Measurements from ENCODE around the gene PIAS1. TPM values are rescaled to one million over a fixed set of nuclear protein-coding genes. Genes with fewer than 3 reads are reported as not detected.

The PIAS1 gene
- total RNA-seq, 3 donors from 2014 or later (not counting 1 experiment from before 2014, with no cell fraction given) = 94.7 to 103 (median 99.2) TPM

- TF ChIP-seq CTCF (IDR thresholded peaks at IDR 0.05) = no peak
- peaks cover 0 to 32% of the 10 kb centered on the region in 2 donors for H3K4me1 Mint-ChIP-seq
- H3K36me3 Mint-ChIP-seq = no peaks in the 10 kb centered on the region
- WGBS (ENCODE audit: insufficient coverage) = 87% methylated on average over 7 of the region's 7 CpGs
- intact Hi-C loops (cut with micrococcal nuclease) = no loop called here
- Histone ChIP-seq H3K4me1 (ENCODE audit: control insufficient read depth, insufficient read depth, low read length) (peaks cover 33% of the 10 kb centered on the region), H3K27me3 (ENCODE audit: control insufficient read depth, insufficient read depth, low read length) (no peaks in the 10 kb centered on the region), H3K36me3 (ENCODE audit: control insufficient read depth, insufficient read depth, low read length) (no peaks in the 10 kb centered on the region), H3K4me3 (ENCODE audit: low read length) (no peak overlapping the region), H3K27ac (ENCODE audit: low read length) (no peak overlapping the region), H3K9me3 (ENCODE audit: control insufficient read depth, insufficient read depth, low read length) (no peaks in the 10 kb centered on the region)
- no peaks in the 10 kb centered on the region for H3K27me3 Mint-ChIP-seq (ENCODE audit: low read depth in 2 of 2)
- H3K4me3 Mint-ChIP-seq = no peak overlapping the region
- ATAC-seq (no peak), DNase-seq (no peak)
- peak overlapping the region in 1 of 2 donors; percentile 63 for H3K27ac Mint-ChIP-seq
- H3K9me3 Mint-ChIP-seq = no peaks in the 10 kb centered on the region
Observed at GRCh38 chr15:68209272-68209671, 155.2 kb downstream of the PIAS1 start.

GRCh38 chr15:68209735-68210408 is 155.8 kb downstream of the PIAS1 start:
- 39% methylated on average over 13 of the region's 13 CpGs for WGBS (ENCODE audit: insufficient coverage)

GRCh38 chr15:68210409-68210756 is 156.3 kb downstream of the PIAS1 start:
- H3K27ac ChIP-seq (ENCODE audit: low read length) = no peak overlapping the region
- intact Hi-C loops (cut with micrococcal nuclease) = loop anchor here (1.0 kb wide), 1 partner anchor 347 kb away; no protein-coding TSS in a partner anchor
- no peak for ATAC-seq
- no peak overlapping the region for H3K4me3 ChIP-seq (ENCODE audit: low read length)
- no peaks in the 10 kb centered on the region for H3K27me3 ChIP-seq (ENCODE audit: control insufficient read depth, insufficient read depth, low read length)
- no peak overlapping the region for H3K4me3 Mint-ChIP-seq
- H3K9me3 Mint-ChIP-seq = no peaks in the 10 kb centered on the region
- TF ChIP-seq CTCF (IDR thresholded peaks at IDR 0.05) = no peak
- H3K4me1 ChIP-seq (ENCODE audit: control insufficient read depth, insufficient read depth, low read length) = peaks cover 32% of the 10 kb centered on the region
- no peaks in the 10 kb centered on the region for H3K27me3 Mint-ChIP-seq (ENCODE audit: low read depth in 2 of 2)
- no peaks in the 10 kb centered on the region for H3K36me3 ChIP-seq (ENCODE audit: control insufficient read depth, insufficient read depth, low read length)
- H3K36me3 Mint-ChIP-seq = no peaks in the 10 kb centered on the region
- H3K27ac Mint-ChIP-seq = no peak overlapping the region
- 87% methylated on average over 9 of the region's 9 CpGs for WGBS (ENCODE audit: insufficient coverage)
- no peaks in the 10 kb centered on the region for H3K9me3 ChIP-seq (ENCODE audit: control insufficient read depth, insufficient read depth, low read length)
- peaks cover 0 to 32% of the 10 kb centered on the region in 2 donors for H3K4me1 Mint-ChIP-seq
- DNase-seq = no peak

More at GRCh38 chr15:68209735-68210408, 155.8 kb downstream of the PIAS1 start:
- Histone ChIP-seq H3K4me3 (ENCODE audit: low read length) (no peak overlapping the region), H3K27me3 (ENCODE audit: control insufficient read depth, insufficient read depth, low read length) (no peaks in the 10 kb centered on the region), H3K36me3 (ENCODE audit: control insufficient read depth, insufficient read depth, low read length) (no peaks in the 10 kb centered on the region), H3K9me3 (ENCODE audit: control insufficient read depth, insufficient read depth, low read length) (no peaks in the 10 kb centered on the region), H3K4me1 (ENCODE audit: control insufficient read depth, insufficient read depth, low read length) (peaks cover 33% of the 10 kb centered on the region), H3K27ac (ENCODE audit: low read length) (no peak overlapping the region)
- no peak for TF ChIP-seq CTCF (IDR thresholded peaks at IDR 0.05)
- intact Hi-C loops (cut with micrococcal nuclease) = loop anchor here (1.0 kb wide), 1 partner anchor 347 kb away; no protein-coding TSS in a partner anchor
- Mint-ChIP-seq H3K4me1 (peaks cover 0 to 32% of the 10 kb centered on the region in 2 donors), H3K27ac (peak overlapping the region in 1 of 2 donors; percentile 63), H3K36me3 (no peaks in the 10 kb centered on the region), H3K4me3 (no peak overlapping the region), H3K9me3 (no peaks in the 10 kb centered on the region), H3K27me3 (ENCODE audit: low read depth in 2 of 2) (no peaks in the 10 kb centered on the region)
- ATAC-seq (peak; percentile 12 to 80 (median 46)), DNase-seq (peak in 1 of 2 donors; percentile 21)
